Measurements from ENCODE around the gene POM121.
"Not testable (repeated sequence)": the region's sequence is repeated elsewhere in the genome, so short reads cannot be mapped to it uniquely, and the experiment has no call there.

Gene POM121

GRCh38 chr7:72879079-72879736 lies 45.7 kb upstream of the POM121 start:
- H3K9me3 ChIP-seq (ENCODE audit: control insufficient read depth, insufficient read depth, low read depth, low read length); H3K36me3 ChIP-seq (ENCODE audit: control insufficient read depth in 2 of 2, insufficient read depth in 1 of 2, low read length in 2 of 2); H3K4me1 ChIP-seq (ENCODE audit: control insufficient read depth, insufficient read depth, low read length); CTCF ChIA-PET; POLR2A ChIA-PET: not testable (repeated sequence)
- TF ChIP-seq EGR2 (tag by site-specific recombination; IDR thresholded peaks at IDR 0.05; ENCODE audit: low read depth), result peak; percentile 74
- TF ChIP-seq ZBTB11 (tag by site-specific recombination; conservative IDR thresholded peaks at IDR 0.05; ENCODE audit: low read depth), result peak; percentile 90
- TF ChIP-seq CTCF (tag by site-specific recombination; IDR thresholded peaks at IDR 0.05), result peak; percentile 45
- peak; percentile 64 for TF ChIP-seq ZFHX2 (tag by site-specific recombination; conservative IDR thresholded peaks at IDR 0.05)
- peak; percentile 99 for TF ChIP-seq ZBTB48 (tag by site-specific recombination; IDR thresholded peaks at IDR 0.05)
- TF ChIP-seq ZBTB26 (tag by site-specific recombination; optimal IDR thresholded peaks at IDR 0.05), result peak; percentile 97
- TF ChIP-seq SP7 (tag by site-specific recombination; IDR thresholded peaks at IDR 0.05), result 0 out of 2 replicates have a peak, but pooled peaks have one; percentile 15
- peak; percentile 78 for TF ChIP-seq IKZF3 (tag by site-specific recombination; IDR thresholded peaks at IDR 0.05)
- peak; percentile 35; the same call in 1 of the 2 replicates for TF ChIP-seq SP3 (tag by site-specific recombination; IDR thresholded peaks at IDR 0.05)
- TF ChIP-seq ZNF341 (tag by site-specific recombination; IDR thresholded peaks at IDR 0.05; ENCODE audit: low read depth), result peak; percentile 24; the same call in 1 of the 2 replicates
- peak; percentile 65 for TF ChIP-seq SP2 (tag by site-specific recombination; IDR thresholded peaks at IDR 0.05)
- TF ChIP-seq ZNF76 (tag by site-specific recombination; IDR thresholded peaks at IDR 0.05; ENCODE audit: borderline replicate concordance, low read depth), result peak; percentile 66; the same call in 1 of the 2 replicates
- peak; percentile 64 for TF ChIP-seq ZNF518A (tag by site-specific recombination; conservative IDR thresholded peaks at IDR 0.05; ENCODE audit: low read depth)
- H3K4me3 ChIP-seq (ENCODE audit: low read depth, low read length), result peak overlapping the region; percentile 67
- peak overlapping the region; percentile 82 for H3K27ac ChIP-seq (ENCODE audit: extremely low read depth, low read depth, low read length)

Measured in HEK293 (cell line).